Smooth muscle cell (in vitro differentiated cells): ENCODE measurements around the gene CASK. TPM values are rescaled to one million over a fixed set of nuclear protein-coding genes. Genes with fewer than 3 reads are reported as not detected.

Source experiments
- DNase-seq: peaks from one replicate; lab custom pipeline; 2025; ENCODE audit not compliant: unreplicated experiment; lab: John Stamatoyannopoulos, UW
- H2AFZ ChIP-seq: fragments of 200-600 bp; sonication (generic); 2 replicates; pipeline ENCODE4 v1.6.0; 2016; ENCODE audit warnings: antibody characterized with exemption, low read depth, mild to moderate bottlenecking
- H3F3A ChIP-seq: fragments of 200-600 bp; sonication (generic); 2 replicates; pipeline ENCODE4 v1.6.0; 2017; ENCODE audit warnings: antibody characterized with exemption, low read depth
- H3K27ac ChIP-seq: fragments of 200-600 bp; sonication (generic); 2 replicates; pipeline ENCODE4 v1.5.1; 2016; ENCODE audit warnings: low read depth, mild to moderate bottlenecking
- H3K27me3 ChIP-seq: fragments of 200-600 bp; sonication (generic); 2 replicates; pipeline ENCODE4 v1.6.1; 2016; ENCODE audit warnings: low read depth, mild to moderate bottlenecking
- H3K36me3 ChIP-seq: fragments of 200-600 bp; sonication (generic); 2 replicates; pipeline ENCODE4 v1.5.1; 2016; ENCODE audit warnings: low read depth
- H3K4me1 ChIP-seq: fragments of 200-600 bp; sonication (generic); 2 replicates; pipeline ENCODE4 v1.5.1; 2016; ENCODE audit warnings: low read depth
- H3K4me2 ChIP-seq: fragments of 200-600 bp; sonication (generic); 2 replicates; pipeline ENCODE4 v1.6.0; 2016; ENCODE audit warnings: mild to moderate bottlenecking
- H3K4me3 ChIP-seq: fragments of 200-600 bp; sonication (generic); 2 replicates; pipeline ENCODE4 v1.5.1; 2016; ENCODE audit warnings: mild to moderate bottlenecking
- H3K79me2 ChIP-seq: fragments of 200-600 bp; sonication (generic); 2 replicates; pipeline ENCODE4 v1.6.0; 2016; ENCODE audit warnings: low read depth, mild to moderate bottlenecking
- H3K9ac ChIP-seq: fragments of 200-600 bp; sonication (generic); 2 replicates; pipeline ENCODE4 v1.6.0; 2016; ENCODE audit warnings: low read depth
- H3K9me3 ChIP-seq: fragments of 200-600 bp; sonication (generic); replicated peaks from 2 replicates; pipeline ENCODE4 v1.5.1; 2016; ENCODE audit warnings: low read depth
- H4K20me1 ChIP-seq: fragments of 200-600 bp; sonication (generic); 2 replicates; pipeline ENCODE4 v1.6.0; 2016; ENCODE audit warnings: low read depth
- WGBS: methylation state at CpG from one replicate; pipeline ENCODE4 v1.1.7; 2016; ENCODE audit warnings: low lambda C conversion rate; 5-methylcytosine and 5-hydroxymethylcytosine counted together
- polyA plus RNA-seq: library from polyadenylated mRNA; unstranded; fragments of >200 nt; fragmentation: Nextera tagmentation; extraction: Ambion mirVana; gene quantifications from 2 replicates; pipeline ENCODE4 v1.2.1, GENCODE V29; 2016
- total RNA-seq: library from RNA; depleted of rRNA; stranded (reverse); fragments of >200 nt; gene quantifications from 2 replicates; pipeline ENCODE4 v1.2.3, GENCODE V29; 2014
- TF ChIP-seq, protein P1 (sequence below): fragments of 200-600 bp; sonication (generic); IDR thresholded peaks from 2 replicates; pipeline ENCODE4 v1.5.1; 2017; ENCODE audit warnings: borderline replicate concordance, mild to moderate bottlenecking, antibody characterized with exemption; ENCODE audit not compliant: insufficient read depth, poor library complexity, severe bottlenecking

CASK gene
- total and polyA plus RNA-seq, 2 experiments from 2014 or later: 49.4 to 97.5 TPM

DNA sequence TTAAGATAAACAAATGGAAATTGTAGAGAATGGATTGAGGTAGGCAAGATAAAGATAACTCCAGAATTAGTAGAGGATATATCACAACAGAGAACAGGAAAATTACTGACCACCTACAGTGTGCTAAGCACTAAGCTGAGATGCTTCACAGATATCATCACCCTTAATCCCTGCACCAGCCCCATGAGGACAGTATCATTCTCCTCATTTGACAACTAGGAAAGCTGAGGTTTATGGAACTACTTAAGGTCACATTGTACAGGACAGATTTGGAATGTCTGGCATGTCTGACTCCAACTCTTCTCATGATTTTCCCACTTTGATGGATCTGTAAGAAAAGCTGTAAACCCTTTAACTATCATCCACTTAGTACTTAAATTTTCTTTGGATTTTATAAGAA is 95.5 kb downstream of the CASK start:
- Histone ChIP-seq H3K79me2 (peaks cover 20% of the 10 kb centered on the region), H3K27me3 (no peaks in the 10 kb centered on the region), H3K36me3 (no peaks in the 10 kb centered on the region), H2AFZ (no peak overlapping the region), H3K9ac (no peak overlapping the region), H4K20me1 (peaks cover 69% of the 10 kb centered on the region), H3K4me2 (no peak overlapping the region), H3K9me3 (no peaks in the 10 kb centered on the region), H3K4me1 (peaks cover 2% of the 10 kb centered on the region), H3F3A (no peaks in the 10 kb centered on the region), H3K27ac (no peak overlapping the region), H3K4me3 (no peak overlapping the region)
- TF ChIP-seq, protein P1, sequence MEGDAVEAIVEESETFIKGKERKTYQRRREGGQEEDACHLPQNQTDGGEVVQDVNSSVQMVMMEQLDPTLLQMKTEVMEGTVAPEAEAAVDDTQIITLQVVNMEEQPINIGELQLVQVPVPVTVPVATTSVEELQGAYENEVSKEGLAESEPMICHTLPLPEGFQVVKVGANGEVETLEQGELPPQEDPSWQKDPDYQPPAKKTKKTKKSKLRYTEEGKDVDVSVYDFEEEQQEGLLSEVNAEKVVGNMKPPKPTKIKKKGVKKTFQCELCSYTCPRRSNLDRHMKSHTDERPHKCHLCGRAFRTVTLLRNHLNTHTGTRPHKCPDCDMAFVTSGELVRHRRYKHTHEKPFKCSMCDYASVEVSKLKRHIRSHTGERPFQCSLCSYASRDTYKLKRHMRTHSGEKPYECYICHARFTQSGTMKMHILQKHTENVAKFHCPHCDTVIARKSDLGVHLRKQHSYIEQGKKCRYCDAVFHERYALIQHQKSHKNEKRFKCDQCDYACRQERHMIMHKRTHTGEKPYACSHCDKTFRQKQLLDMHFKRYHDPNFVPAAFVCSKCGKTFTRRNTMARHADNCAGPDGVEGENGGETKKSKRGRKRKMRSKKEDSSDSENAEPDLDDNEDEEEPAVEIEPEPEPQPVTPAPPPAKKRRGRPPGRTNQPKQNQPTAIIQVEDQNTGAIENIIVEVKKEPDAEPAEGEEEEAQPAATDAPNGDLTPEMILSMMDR: no peak
- DNase-seq: no peak

DNA sequence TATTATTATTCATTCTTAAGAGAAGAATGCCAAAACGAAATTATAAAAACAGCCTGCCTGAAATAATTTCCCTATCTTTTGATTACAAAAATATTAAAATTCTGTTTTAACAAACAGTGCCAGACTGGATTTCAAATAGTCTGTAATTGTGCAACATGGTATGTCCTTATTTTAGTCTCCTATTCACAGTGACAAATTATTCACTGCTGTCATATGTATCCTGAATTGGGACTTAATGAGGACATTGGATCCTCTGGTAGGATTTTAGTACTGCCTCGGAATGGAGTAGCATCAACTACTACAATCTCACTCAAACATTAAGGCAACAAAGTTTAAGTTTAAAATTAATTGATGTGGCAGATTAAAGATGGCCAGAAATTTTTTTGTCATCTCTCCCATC is 97.6 kb downstream of the CASK start:
- Histone ChIP-seq H3K9me3 (no peaks in the 10 kb centered on the region), H3K36me3 (no peaks in the 10 kb centered on the region), H3K4me1 (peaks cover 2% of the 10 kb centered on the region), H3K9ac (no peak overlapping the region), H3K27me3 (no peaks in the 10 kb centered on the region), H3K4me3 (no peak overlapping the region), H3K27ac (no peak overlapping the region), H4K20me1 (peaks cover 79% of the 10 kb centered on the region), H3F3A (no peaks in the 10 kb centered on the region), H2AFZ (no peak overlapping the region), H3K4me2 (no peak overlapping the region), H3K79me2 (peaks cover 18% of the 10 kb centered on the region)
- TF ChIP-seq, protein P1: no peak
- no peak for DNase-seq
- 73% methylated on average over 2 of the region's 2 CpGs for WGBS

DNA sequence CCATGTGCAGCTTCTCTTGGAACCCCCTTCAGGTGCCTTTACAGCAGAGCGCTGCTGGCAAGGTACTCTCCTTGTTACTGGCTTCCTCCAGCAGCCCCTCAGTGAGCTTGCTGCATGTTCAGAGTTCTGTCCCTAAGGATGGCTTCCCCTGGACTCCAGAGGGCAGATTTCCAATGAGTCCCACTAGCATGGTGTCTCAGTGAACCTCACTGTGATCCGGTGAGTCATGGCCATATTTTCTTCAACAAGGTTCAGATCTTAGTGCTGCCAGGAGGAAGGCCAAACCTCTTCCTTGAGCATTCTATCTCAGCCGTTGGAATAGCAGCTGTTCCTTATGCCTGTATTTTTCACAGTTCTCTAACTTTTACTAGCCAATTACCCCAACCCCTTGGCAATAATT is 98.8 kb downstream of the CASK start:
- 78% methylated on average over 3 of the region's 3 CpGs for WGBS
- Histone ChIP-seq H3K79me2 (peaks cover 28% of the 10 kb centered on the region), H3K9ac (no peak overlapping the region), H3K4me2 (no peak overlapping the region), H3K27ac (no peak overlapping the region), H3F3A (no peaks in the 10 kb centered on the region), H3K9me3 (peaks cover 3% of the 10 kb centered on the region), H3K36me3 (no peaks in the 10 kb centered on the region), H4K20me1 (peaks cover 91% of the 10 kb centered on the region), H3K27me3 (no peaks in the 10 kb centered on the region), H3K4me3 (no peak overlapping the region), H3K4me1 (peaks cover 2% of the 10 kb centered on the region), H2AFZ (no peak overlapping the region)
- no peak for DNase-seq
- TF ChIP-seq, protein P1: no peak

DNA sequence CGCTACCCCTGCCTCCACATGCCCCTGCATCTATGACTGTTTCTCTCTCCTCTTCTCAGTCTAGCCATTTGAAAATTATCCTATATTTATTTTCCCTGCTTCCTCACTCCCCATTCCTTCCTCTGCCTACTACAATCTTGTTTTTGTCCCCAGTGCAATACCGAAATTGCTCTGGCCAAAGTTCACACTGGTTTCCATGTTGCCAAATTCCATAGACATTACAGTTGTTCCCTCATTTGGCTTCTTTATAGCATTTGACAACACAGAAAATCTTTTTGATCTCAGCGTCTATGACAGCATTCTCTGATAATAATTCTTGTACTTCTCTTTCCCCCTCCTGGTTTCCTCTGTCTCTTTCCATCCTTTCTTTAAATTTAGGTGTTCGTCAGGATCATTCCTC is 100.0 kb downstream of the CASK start:
- H3K27ac ChIP-seq: no peak overlapping the region
- H3K36me3 ChIP-seq: no peaks in the 10 kb centered on the region
- H3K9ac ChIP-seq: no peak overlapping the region
- no peak overlapping the region for H3K4me2 ChIP-seq
- peaks cover 4% of the 10 kb centered on the region for H3K9me3 ChIP-seq
- H3K79me2 ChIP-seq: peaks cover 39% of the 10 kb centered on the region
- H3K4me3 ChIP-seq: no peak overlapping the region
- TF ChIP-seq, protein P1: no peak
- no peaks in the 10 kb centered on the region for H3K27me3 ChIP-seq
- H2AFZ ChIP-seq: no peak overlapping the region
- WGBS: 66% methylated on average over 4 of the region's 4 CpGs
- peaks cover 84% of the 10 kb centered on the region for H4K20me1 ChIP-seq
- H3K4me1 ChIP-seq: peaks cover 2% of the 10 kb centered on the region
- H3F3A ChIP-seq: no peaks in the 10 kb centered on the region
- no peak for DNase-seq
